ENCODE measurements around the gene GRIP1.

The GRIP1 gene

GRCh38 chr12:66449531-66449930, 229.3 kb downstream of the GRIP1 start:
- no peak for TF ChIP-seq EZH2 (optimal IDR thresholded peaks at IDR 0.05; ENCODE audit: low read depth, low read length)
- TF ChIP-seq, protein P1, sequence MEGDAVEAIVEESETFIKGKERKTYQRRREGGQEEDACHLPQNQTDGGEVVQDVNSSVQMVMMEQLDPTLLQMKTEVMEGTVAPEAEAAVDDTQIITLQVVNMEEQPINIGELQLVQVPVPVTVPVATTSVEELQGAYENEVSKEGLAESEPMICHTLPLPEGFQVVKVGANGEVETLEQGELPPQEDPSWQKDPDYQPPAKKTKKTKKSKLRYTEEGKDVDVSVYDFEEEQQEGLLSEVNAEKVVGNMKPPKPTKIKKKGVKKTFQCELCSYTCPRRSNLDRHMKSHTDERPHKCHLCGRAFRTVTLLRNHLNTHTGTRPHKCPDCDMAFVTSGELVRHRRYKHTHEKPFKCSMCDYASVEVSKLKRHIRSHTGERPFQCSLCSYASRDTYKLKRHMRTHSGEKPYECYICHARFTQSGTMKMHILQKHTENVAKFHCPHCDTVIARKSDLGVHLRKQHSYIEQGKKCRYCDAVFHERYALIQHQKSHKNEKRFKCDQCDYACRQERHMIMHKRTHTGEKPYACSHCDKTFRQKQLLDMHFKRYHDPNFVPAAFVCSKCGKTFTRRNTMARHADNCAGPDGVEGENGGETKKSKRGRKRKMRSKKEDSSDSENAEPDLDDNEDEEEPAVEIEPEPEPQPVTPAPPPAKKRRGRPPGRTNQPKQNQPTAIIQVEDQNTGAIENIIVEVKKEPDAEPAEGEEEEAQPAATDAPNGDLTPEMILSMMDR (IDR thresholded peaks at IDR 0.05; ENCODE audit: low read length), result no peak
- no peak for TF ChIP-seq EZH2phosphoT487 (IDR thresholded peaks at IDR 0.05; ENCODE audit: low read length)
- H3K9me2 ChIP-seq (replicated peaks; ENCODE audit: insufficient read depth, low read length), result no peaks in the 10 kb centered on the region
- H3K4me3 ChIP-seq (ENCODE audit: low read length), result no peak overlapping the region
- H3K9me3 ChIP-seq (replicated peaks; ENCODE audit: insufficient read depth, low read length), result no peaks in the 10 kb centered on the region
- no peak overlapping the region for H3K9ac ChIP-seq (ENCODE audit: low read length)
- no peak overlapping the region for H3K4me2 ChIP-seq (ENCODE audit: low read depth, low read length)
- H4K20me1 ChIP-seq (ENCODE audit: insufficient read depth, low read length), result no peaks in the 10 kb centered on the region
- H3F3A ChIP-seq (ENCODE audit: insufficient read depth, low read length), result no peaks in the 10 kb centered on the region
- no peaks in the 10 kb centered on the region for H3K79me2 ChIP-seq (ENCODE audit: low read length)
- H2AFZ ChIP-seq (ENCODE audit: low read length), result no peak overlapping the region
- DNase-seq, result no peak
- no peak overlapping the region for H3K27ac ChIP-seq (ENCODE audit: low read length)
- no peaks in the 10 kb centered on the region for H3K36me3 ChIP-seq (replicated peaks; ENCODE audit: insufficient read depth, low read length)
- H3K27me3 ChIP-seq (replicated peaks; ENCODE audit: insufficient read depth, low read length), result no peaks in the 10 kb centered on the region
- peaks cover 8% of the 10 kb centered on the region for H3K4me1 ChIP-seq (ENCODE audit: low read length)

DNA sequence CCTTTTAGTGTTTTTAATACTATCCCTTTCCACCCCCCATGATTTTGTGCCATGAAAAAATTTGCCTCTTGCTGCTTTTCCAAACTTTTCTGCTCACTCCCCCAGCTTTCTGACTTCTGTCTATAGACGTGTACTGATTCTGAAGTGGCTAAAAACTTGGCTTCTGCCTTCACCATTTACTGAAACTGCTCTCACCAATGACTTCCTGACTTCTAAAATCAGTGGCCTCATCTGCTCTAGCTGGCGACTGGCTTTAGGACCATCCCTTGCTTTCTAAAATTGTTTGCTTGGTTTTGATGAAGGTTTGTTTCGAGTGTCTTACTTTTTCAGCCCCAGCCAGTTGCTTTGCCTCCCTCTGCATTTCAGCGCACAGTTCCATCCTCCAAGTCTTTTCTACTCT, 231.2 kb downstream of the GRIP1 start:
- DNase-seq, result no peak
- no peak overlapping the region for H3K9ac ChIP-seq (ENCODE audit: low read length)
- H3K4me1 ChIP-seq (ENCODE audit: low read length), result no peaks in the 10 kb centered on the region
- no peaks in the 10 kb centered on the region for H3K9me2 ChIP-seq (replicated peaks; ENCODE audit: insufficient read depth, low read length)
- no peaks in the 10 kb centered on the region for H3K9me3 ChIP-seq (replicated peaks; ENCODE audit: insufficient read depth, low read length)
- H3F3A ChIP-seq (ENCODE audit: insufficient read depth, low read length), result no peaks in the 10 kb centered on the region
- no peak overlapping the region for H2AFZ ChIP-seq (ENCODE audit: low read length)
- H3K4me2 ChIP-seq (ENCODE audit: low read depth, low read length), result no peak overlapping the region
- no peaks in the 10 kb centered on the region for H3K27me3 ChIP-seq (replicated peaks; ENCODE audit: insufficient read depth, low read length)
- no peaks in the 10 kb centered on the region for H4K20me1 ChIP-seq (ENCODE audit: insufficient read depth, low read length)
- no peaks in the 10 kb centered on the region for H3K36me3 ChIP-seq (replicated peaks; ENCODE audit: insufficient read depth, low read length)
- H3K27ac ChIP-seq (ENCODE audit: low read length), result no peak overlapping the region
- no peaks in the 10 kb centered on the region for H3K79me2 ChIP-seq (ENCODE audit: low read length)
- no peak overlapping the region for H3K4me3 ChIP-seq (ENCODE audit: low read length)
- TF ChIP-seq EZH2phosphoT487 (IDR thresholded peaks at IDR 0.05; ENCODE audit: low read length) (no peak), EZH2 (optimal IDR thresholded peaks at IDR 0.05; ENCODE audit: low read depth, low read length) (no peak)
- TF ChIP-seq, protein P1 (IDR thresholded peaks at IDR 0.05; ENCODE audit: low read length), result no peak

GRCh38 chr12:66446276-66446675, 232.6 kb downstream of the GRIP1 start:
- H3F3A ChIP-seq (ENCODE audit: insufficient read depth, low read length), result no peaks in the 10 kb centered on the region
- no peak overlapping the region for H3K4me2 ChIP-seq (ENCODE audit: low read depth, low read length)
- H3K9me2 ChIP-seq (replicated peaks; ENCODE audit: insufficient read depth, low read length), result no peaks in the 10 kb centered on the region
- no peaks in the 10 kb centered on the region for H3K79me2 ChIP-seq (ENCODE audit: low read length)
- peaks cover 4% of the 10 kb centered on the region; the same call in 1 of the 2 replicates for H3K4me1 ChIP-seq (ENCODE audit: low read length)
- H4K20me1 ChIP-seq (ENCODE audit: insufficient read depth, low read length), result no peaks in the 10 kb centered on the region
- no peak overlapping the region for H3K4me3 ChIP-seq (ENCODE audit: low read length)
- no peaks in the 10 kb centered on the region for H3K27me3 ChIP-seq (replicated peaks; ENCODE audit: insufficient read depth, low read length)
- TF ChIP-seq, protein P1 (IDR thresholded peaks at IDR 0.05; ENCODE audit: low read length), result no peak
- TF ChIP-seq EZH2 (optimal IDR thresholded peaks at IDR 0.05; ENCODE audit: low read depth, low read length) (no peak), EZH2phosphoT487 (IDR thresholded peaks at IDR 0.05; ENCODE audit: low read length) (no peak)
- H3K9ac ChIP-seq (ENCODE audit: low read length), result no peak overlapping the region
- H3K9me3 ChIP-seq (replicated peaks; ENCODE audit: insufficient read depth, low read length), result no peaks in the 10 kb centered on the region
- no peak for DNase-seq
- no peak overlapping the region for H2AFZ ChIP-seq (ENCODE audit: low read length)
- H3K36me3 ChIP-seq (replicated peaks; ENCODE audit: insufficient read depth, low read length), result no peaks in the 10 kb centered on the region
- no peak overlapping the region for H3K27ac ChIP-seq (ENCODE audit: low read length)
